ENCODE data around the gene DACH1.

- TF ChIP-seq CTCF (IDR thresholded peaks at IDR 0.05) = no peak
- TF ChIP-seq ZSCAN18 (CRISPR knock-in tag; IDR thresholded peaks at IDR 0.05) = no peak
- TF ChIP-seq KAT7 (CRISPR knock-in tag; IDR thresholded peaks at IDR 0.05; ENCODE audit: borderline replicate concordance) = no peak
- TF ChIP-seq GRHL2 (CRISPR knock-in tag; IDR thresholded peaks at IDR 0.05; ENCODE audit: insufficient replicate concordance, severe bottlenecking) = no peak
- TF ChIP-seq ELF4 (CRISPR knock-in tag; IDR thresholded peaks at IDR 0.05; ENCODE audit: low read depth) = no peak
- TF ChIP-seq E2F1 (CRISPR knock-in tag; IDR thresholded peaks at IDR 0.05) = no peak
- no peak for TF ChIP-seq ATF2 (CRISPR knock-in tag; IDR thresholded peaks at IDR 0.05; ENCODE audit: borderline replicate concordance, low read depth)
- no peak for TF ChIP-seq NR3C1 (CRISPR knock-in tag; conservative IDR thresholded peaks at IDR 0.05; ENCODE audit: low read depth)
- TF ChIP-seq TP53 (CRISPR knock-in tag; IDR thresholded peaks at IDR 0.05) = no peak
- TF ChIP-seq PREB (CRISPR knock-in tag; IDR thresholded peaks at IDR 0.05; ENCODE audit: borderline replicate concordance) = no peak
Observed at GRCh38 chr13:71867131-71867814, at the start of gene DACH1.
